Upper lobe of left lung (tissue), 6 donors: ENCODE measurements around the gene SLC22A1. TPM values are rescaled to one million over a fixed set of nuclear protein-coding genes. Genes with fewer than 3 reads are reported as not detected.
"Not testable (repeated sequence)": the region's sequence is repeated elsewhere in the genome, so short reads cannot be mapped to it uniquely, and the experiment has no call there.

Source experiments
- ATAC-seq, 2 donors: fragments of 200-7000 bp; cut with Tn5 transposase; one replicate each; pipeline ENCODE4 v1.9.1; 2022; ENCODE audit warnings: mild to moderate bottlenecking in 2 of 2, moderate library complexity in 2 of 2; ENCODE audit not compliant: low FRiP score in 2 of 2
- DNase-seq, 2 donors: peaks; one replicate each; pipeline ENCODE4 v3.0.0-alpha.2; 2019 to 2020
- H3K27ac ChIP-seq, 4 donors: fragments of 200-600 bp; sonication (generic); one replicate each; pipeline ENCODE4 v1.5.1; 2016 to 2019
- H3K27me3 ChIP-seq, 4 donors: fragments of 200-600 bp; sonication (generic); one replicate each; pipeline ENCODE4 v1.5.1; 2017 to 2019
- H3K36me3 ChIP-seq, 4 donors: fragments of 200-600 bp; sonication (generic); one replicate each; pipeline ENCODE4 v1.5.1; 2016 to 2019
- H3K4me1 ChIP-seq, 4 donors: fragments of 200-600 bp; sonication (generic); one replicate each; pipeline ENCODE4 v1.5.1; 2018 to 2019
- H3K4me3 ChIP-seq, 4 donors: fragments of 200-600 bp; sonication (generic); one replicate each; pipeline ENCODE4 v1.5.1; 2017 to 2019; ENCODE audit warnings: mild to moderate bottlenecking in 2 of 4, moderate library complexity in 1 of 4
- H3K9me3 ChIP-seq, 4 donors: fragments of 200-600 bp; sonication (generic); one replicate each; pipeline ENCODE4 v1.5.1; 2018 to 2019
- CTCF ChIP-seq, 6 experiments: fragments of 450-650 bp in 4 of 6; fragments of 200-600 bp in 2 of 6; sonication (generic) in 2 of 6; IDR thresholded peaks; one replicate each; pipeline ENCODE4 v1.5.1; 2016 to 2019; ENCODE audit warnings: antibody characterized with exemption in 6 of 6
- EP300 ChIP-seq, 4 donors: sonication (generic); formaldehyde crosslinking; IDR thresholded peaks; one replicate each; pipeline ENCODE4 v1.5.1; 2017; ENCODE audit warnings: antibody characterized with exemption in 4 of 4, control low read depth in 2 of 4
- POLR2A ChIP-seq, 4 donors: fragments of 450-650 bp; IDR thresholded peaks; one replicate each; pipeline ENCODE4 v1.5.1; 2016 to 2017; ENCODE audit warnings: antibody characterized with exemption in 4 of 4, mild to moderate bottlenecking in 2 of 4
- POLR2AphosphoS5 ChIP-seq, 2 donors: sonication (generic); formaldehyde crosslinking; IDR thresholded peaks; one replicate each; pipeline ENCODE4 v1.5.1; 2017; ENCODE audit warnings: antibody characterized with exemption in 2 of 2
- WGBS, 2 donors: methylation state at CpG; one replicate each; pipeline ENCODE4 v1.1.5; 2017 to 2018; 5-methylcytosine and 5-hydroxymethylcytosine counted together
- total RNA-seq, 6 donors: library from RNA; depleted of rRNA in 4 of 6; stranded (reverse); fragments of >200 nt in 4 of 6; gene quantifications; one replicate each; pipeline versions ENCODE4 v1.1.0 to v1.2.1, GENCODE V29; 2016 to 2021
- donor health status: DM: no; HTN: no; CAD: no; lungs with moderate emphysema.
- donor health status: DM: no; HTN: yes; CAD: no; lungs with severe emphysema.

The SLC22A1 gene
- total RNA-seq, 6 donors from 2014 or later: 0.67 to 4.2 (median 2.0) TPM

GRCh38 chr6:160110586-160111123 lies 11.0 kb upstream of the SLC22A1 start:
- no peak for ATAC-seq
- no peak for DNase-seq
- no peaks in the 10 kb centered on the region for H3K27me3 ChIP-seq
- no peaks in the 10 kb centered on the region for H3K4me1 ChIP-seq
- no peaks in the 10 kb centered on the region for H3K9me3 ChIP-seq
- TF ChIP-seq POLR2A (IDR thresholded peaks at IDR 0.05) (no peak), EP300 (IDR thresholded peaks at IDR 0.05) (no peak), POLR2AphosphoS5 (IDR thresholded peaks at IDR 0.05) (no peak)
- H3K27ac ChIP-seq: no peak overlapping the region
- no peak overlapping the region for H3K4me3 ChIP-seq
- H3K36me3 ChIP-seq: peaks cover 0 to 17% (median 3%) of the 10 kb centered on the region in 4 donors

DNA sequence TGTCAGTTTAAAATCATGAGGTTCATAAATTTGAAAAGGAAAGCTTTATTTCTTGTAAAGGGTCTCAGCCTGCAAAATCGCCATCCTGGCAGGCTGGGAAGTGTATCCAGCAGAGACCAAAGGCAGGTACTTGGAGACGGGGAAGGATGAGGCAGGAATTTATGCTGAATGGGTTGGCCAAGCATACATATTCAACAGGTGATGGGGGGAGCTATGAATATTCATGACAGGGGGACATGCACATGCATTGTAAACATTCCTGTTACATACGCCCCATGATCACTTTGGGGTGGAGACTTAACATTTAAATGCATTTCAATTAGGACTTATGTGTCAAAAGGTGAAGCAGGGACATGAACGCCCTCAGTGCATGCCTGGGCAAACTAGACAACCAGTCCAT lies 9.8 kb upstream of the SLC22A1 start:
- DNase-seq (no peak), ATAC-seq (no peak)
- WGBS, 2 donors: 88% methylated on average over 4 of the region's 4 CpGs

DNA sequence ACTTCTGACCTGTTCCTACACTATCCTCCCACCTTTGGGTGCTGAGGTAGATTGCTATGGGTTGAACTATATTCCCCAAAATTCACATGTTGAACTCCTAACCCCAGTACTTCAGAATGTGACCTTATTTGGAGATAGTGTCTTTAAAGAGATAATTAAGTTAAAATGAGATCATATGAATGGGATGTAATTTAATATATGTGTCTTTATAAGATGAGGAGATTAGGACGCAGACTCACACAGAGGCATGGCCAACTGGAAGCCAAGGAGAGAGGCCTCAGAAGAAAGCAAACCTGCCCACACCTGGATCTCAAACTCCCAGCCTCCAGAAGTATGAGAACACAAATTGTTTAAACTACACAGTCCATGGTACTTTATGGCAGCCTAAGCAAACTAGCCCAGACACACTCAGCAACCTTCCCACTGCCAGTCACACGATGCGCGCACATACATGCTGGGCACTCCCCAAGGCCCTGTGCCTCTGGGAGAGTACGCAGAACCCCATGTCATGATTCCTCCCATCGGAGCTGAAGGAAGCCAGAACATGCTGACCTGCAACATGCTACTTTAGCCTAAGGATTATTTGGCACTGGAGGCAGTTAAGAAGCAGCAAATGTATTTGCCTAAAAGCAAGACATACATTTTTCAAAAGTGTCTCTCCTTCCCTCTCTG lies 8.9 kb upstream of the SLC22A1 start:
- H3K9me3 ChIP-seq: no peaks in the 10 kb centered on the region
- no peak overlapping the region for H3K27ac ChIP-seq
- ATAC-seq (no peak), DNase-seq (no peak)
- no peaks in the 10 kb centered on the region for H3K27me3 ChIP-seq
- 93 to 96% methylated on average over 6 of the region's 6 CpGs for WGBS, 2 donors
- peaks cover 0 to 7% (median 0%) of the 10 kb centered on the region in 4 donors for H3K36me3 ChIP-seq
- H3K4me3 ChIP-seq: no peak overlapping the region
- H3K4me1 ChIP-seq: no peaks in the 10 kb centered on the region
- no peak for TF ChIP-seq POLR2A (IDR thresholded peaks at IDR 0.05)
- TF ChIP-seq CTCF (IDR thresholded peaks at IDR 0.05): no peak
- TF ChIP-seq POLR2AphosphoS5 (IDR thresholded peaks at IDR 0.05): no peak
- TF ChIP-seq EP300 (IDR thresholded peaks at IDR 0.05): no peak

More for the DNA sequence above, 9.8 kb upstream of the SLC22A1 start:
- Histone ChIP-seq H3K36me3 (peaks cover 0 to 8% (median 0%) of the 10 kb centered on the region in 4 donors), H3K4me1 (no peaks in the 10 kb centered on the region), H3K4me3 (no peak overlapping the region), H3K27ac (no peak overlapping the region), H3K9me3 (no peaks in the 10 kb centered on the region), H3K27me3 (no peaks in the 10 kb centered on the region)
- TF ChIP-seq CTCF (IDR thresholded peaks at IDR 0.05) (no peak), POLR2AphosphoS5 (IDR thresholded peaks at IDR 0.05) (no peak), EP300 (IDR thresholded peaks at IDR 0.05) (no peak), POLR2A (IDR thresholded peaks at IDR 0.05) (no peak)

DNA sequence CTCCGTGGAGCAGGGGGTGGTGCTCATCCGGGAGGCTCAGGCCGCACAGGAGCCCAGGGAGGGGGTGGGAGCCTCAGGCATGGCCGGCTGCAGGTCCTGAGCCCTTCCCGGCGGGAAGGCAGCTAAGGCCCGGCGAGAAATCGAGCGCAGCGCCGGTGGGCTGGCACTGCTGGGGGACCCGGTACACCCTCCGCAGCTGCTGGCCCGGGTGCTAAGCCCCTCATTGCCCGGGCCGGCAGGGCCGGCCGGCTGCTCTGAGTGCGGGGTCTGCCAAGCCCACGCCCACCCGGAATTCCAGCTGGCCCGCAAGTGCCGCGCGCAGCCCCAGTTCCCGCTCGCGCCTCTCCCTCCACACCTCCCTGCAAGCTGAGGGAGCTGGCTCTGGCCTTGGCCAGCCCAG lies 7.1 kb upstream of the SLC22A1 start:
- H3K9me3 ChIP-seq, H3K27me3 ChIP-seq, H3K27ac ChIP-seq, ATAC-seq, H3K36me3 ChIP-seq, H3K4me1 ChIP-seq, H3K4me3 ChIP-seq: not testable (repeated sequence)
- DNase-seq: peak in 1 of 2 donors; percentile 76
- 96 to 98% methylated on average over 4 to 27 of the region's 29 CpGs for WGBS, 2 donors

DNA sequence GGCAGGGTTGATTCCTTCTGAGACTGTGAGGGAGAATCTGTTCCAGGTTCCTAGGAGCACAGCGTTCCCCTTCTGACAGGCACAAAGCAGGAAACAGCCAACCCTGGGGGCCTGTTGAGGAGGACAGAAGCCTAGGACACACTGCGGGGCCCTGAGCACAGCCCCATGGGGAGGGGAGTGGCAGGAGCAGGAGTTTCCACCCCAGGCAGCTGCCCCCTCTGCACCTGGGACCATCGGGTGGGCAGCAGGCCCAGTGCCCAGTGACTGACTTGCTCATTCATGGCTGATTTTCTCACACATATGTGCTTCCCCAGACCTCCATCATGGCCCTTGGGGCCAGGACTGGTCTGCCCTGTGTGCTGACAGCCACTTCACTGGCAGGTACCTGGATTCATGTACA lies 6.2 kb upstream of the SLC22A1 start:
- H3K4me3 ChIP-seq: no peak overlapping the region
- ATAC-seq (no peak), DNase-seq (no peak)
- H3K27me3 ChIP-seq: no peaks in the 10 kb centered on the region
- TF ChIP-seq EP300 (IDR thresholded peaks at IDR 0.05) (no peak), POLR2A (IDR thresholded peaks at IDR 0.05) (no peak), POLR2AphosphoS5 (IDR thresholded peaks at IDR 0.05) (no peak), CTCF (IDR thresholded peaks at IDR 0.05) (no peak)
- no peaks in the 10 kb centered on the region for H3K9me3 ChIP-seq
- no peaks in the 10 kb centered on the region for H3K4me1 ChIP-seq
- peaks cover 0 to 3% (median 0%) of the 10 kb centered on the region in 4 donors for H3K36me3 ChIP-seq
- WGBS, 2 donors: 96 to 100% methylated on average over 3 of the region's 3 CpGs
- no peak overlapping the region for H3K27ac ChIP-seq

DNA sequence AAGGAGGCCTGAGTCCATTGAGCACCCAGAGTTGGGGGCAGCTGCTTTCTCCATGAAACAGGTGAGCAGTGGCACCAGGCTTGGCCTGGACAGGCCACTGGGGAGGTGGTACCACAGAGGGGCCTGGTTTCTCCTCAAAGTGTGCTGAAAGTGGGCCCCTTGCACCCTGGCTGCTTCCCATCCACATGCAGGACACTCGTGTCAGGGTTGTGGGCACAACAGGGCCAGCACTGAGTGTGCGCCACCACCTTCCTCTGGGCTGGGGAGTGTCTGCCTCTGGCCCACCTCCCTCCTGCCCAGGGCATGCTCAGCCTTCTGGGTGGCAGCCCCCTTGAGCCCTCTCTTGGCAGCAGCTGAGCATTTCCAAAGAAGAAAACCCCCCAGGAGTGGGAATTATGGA lies 5.2 kb upstream of the SLC22A1 start:
- 94 to 100% methylated on average over 2 of the region's 2 CpGs for WGBS, 2 donors

More for the DNA sequence above, 5.2 kb upstream of the SLC22A1 start:
- H3K27me3 ChIP-seq: no peaks in the 10 kb centered on the region
- H3K27ac ChIP-seq: no peak overlapping the region
- no peak for TF ChIP-seq POLR2A (IDR thresholded peaks at IDR 0.05)
- no peak for TF ChIP-seq EP300 (IDR thresholded peaks at IDR 0.05)
- TF ChIP-seq POLR2AphosphoS5 (IDR thresholded peaks at IDR 0.05): no peak
- TF ChIP-seq CTCF (IDR thresholded peaks at IDR 0.05): no peak
- no peaks in the 10 kb centered on the region for H3K4me1 ChIP-seq
- no peak for DNase-seq
- peak in 1 of 2 donors; percentile 6 for ATAC-seq
- no peaks in the 10 kb centered on the region for H3K9me3 ChIP-seq
- no peak overlapping the region for H3K4me3 ChIP-seq
- peaks cover 0 to 3% (median 0%) of the 10 kb centered on the region in 4 donors for H3K36me3 ChIP-seq
